Stimulated activated CD4-positive, alpha-beta T cell treated with anti-CD3 and anti-CD28 coated beads, Interleukin-12 subunit alpha, Interleukin-12 subunit beta, amount 100 ng/mL, for 48 hours (primary cell): ENCODE measurements around the gene DIRAS3.
"Not testable (repeated sequence)": the region's sequence is repeated elsewhere in the genome, so short reads cannot be mapped to it uniquely, and the experiment has no call there.

Experiments used
- DNase-seq, 3 donors: peaks; one replicate each; pipeline ENCODE4 v3.0.0-alpha.2; 2020; ENCODE audit warnings: low read depth in 2 of 3, low spot score in 1 of 3

The DIRAS3 gene

GRCh38 chr1:68024635-68025338 lies 25.6 kb downstream of the DIRAS3 start:
- DNase-seq = no peak

GRCh38 chr1:68016381-68016780 lies 34.0 kb downstream of the DIRAS3 start:
- no peak for DNase-seq

DNA sequence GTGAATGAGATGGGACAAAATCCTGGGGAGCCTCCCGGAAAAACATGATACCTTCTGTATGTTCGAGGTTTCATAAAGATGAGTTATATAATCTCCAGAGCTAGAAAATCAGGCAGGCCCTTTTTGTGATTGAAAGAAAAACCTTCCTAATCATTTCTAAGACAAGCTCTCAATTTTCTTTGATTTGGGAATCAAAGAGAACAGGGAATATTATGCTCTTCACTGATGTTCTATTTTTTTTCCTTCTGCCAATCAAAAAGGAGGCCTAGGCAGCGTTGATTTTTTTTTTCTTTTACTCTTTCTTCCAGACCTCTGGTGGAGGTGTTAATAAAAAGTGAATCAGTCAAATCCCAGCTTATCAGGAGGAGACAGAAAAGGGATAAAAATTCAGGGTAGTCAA lies 34.5 kb downstream of the DIRAS3 start:
- DNase-seq = no peak

- no peak for DNase-seq
These were observed 35.1 kb downstream of the DIRAS3 start for GRCh38 chr1:68015369-68015768.

DNA sequence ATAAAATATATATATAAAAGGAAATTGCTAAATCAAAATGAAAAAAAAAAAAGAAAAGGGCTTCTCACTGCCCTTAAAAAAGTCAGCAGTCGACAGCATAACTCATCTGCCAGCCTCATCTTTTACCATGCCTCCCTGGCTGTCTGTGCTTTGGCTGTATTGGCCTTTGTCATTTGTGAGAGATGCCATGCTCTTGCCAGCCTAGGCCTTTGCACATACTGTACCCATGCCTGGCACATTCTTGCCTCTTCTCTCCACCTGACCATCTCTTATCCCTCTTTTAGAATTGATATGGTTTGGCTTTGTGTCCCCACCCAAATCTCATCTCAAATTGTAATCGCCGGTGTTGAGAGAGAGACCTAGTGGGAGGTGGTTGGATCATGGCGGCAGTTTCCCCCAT lies 37.1 kb downstream of the DIRAS3 start:
- no peak for DNase-seq

DNA sequence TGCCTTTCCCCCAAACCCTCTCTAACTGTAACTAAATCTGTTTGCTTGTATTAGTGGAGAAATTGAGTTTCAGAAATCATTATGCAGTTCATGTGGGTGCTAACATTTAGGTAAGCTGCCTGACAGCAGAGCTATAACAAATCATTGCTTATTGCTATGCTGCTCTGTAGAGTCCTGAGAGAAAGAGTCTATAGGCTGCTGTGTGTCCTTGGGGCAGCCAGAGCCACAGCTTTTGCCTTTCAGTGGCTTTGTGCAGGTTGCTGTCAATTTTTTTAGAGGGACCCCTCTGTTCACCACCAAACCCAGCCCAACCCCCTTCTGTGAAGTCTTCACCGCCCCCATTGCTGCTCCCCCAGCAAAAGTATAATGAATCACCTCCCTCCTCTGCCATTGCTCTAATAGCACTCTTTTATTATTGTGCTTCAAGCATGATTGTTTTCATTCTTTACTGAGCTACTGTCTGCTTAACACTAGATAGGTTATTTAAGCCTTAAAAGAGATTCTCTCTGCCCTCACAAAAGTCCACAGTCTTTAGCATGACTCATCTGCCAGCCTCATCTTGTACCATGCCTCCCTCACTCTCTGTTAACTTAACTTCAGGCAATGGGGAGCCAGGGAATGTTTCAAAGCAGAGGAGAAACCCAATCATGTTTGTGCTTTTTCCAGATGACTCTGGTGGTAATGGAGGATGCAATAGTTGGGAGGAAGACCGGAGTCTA lies 38.6 kb downstream of the DIRAS3 start:
- DNase-seq = no peak

GRCh38 chr1:68010543-68010942 lies 39.9 kb downstream of the DIRAS3 start:
- no peak for DNase-seq

DNA sequence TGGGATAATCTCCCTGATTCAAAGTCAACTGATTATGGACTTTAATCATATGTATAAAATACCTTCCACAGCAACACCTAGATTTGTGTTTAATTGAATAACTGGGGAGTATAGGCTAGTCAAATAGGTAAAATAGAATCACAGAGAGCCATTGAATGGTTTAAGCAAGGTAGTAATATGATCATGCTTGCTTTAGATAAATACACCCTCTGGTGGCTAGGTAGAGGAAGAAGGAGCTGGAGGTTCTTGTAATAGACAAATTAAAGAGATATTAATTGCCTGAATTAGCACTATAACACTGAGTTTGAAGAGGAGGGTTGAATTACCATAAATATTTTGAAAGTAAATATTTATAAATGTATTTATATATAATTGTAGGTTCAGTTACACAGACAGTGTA lies 40.3 kb downstream of the DIRAS3 start:
- DNase-seq = no peak

- not testable (repeated sequence) for DNase-seq
These were observed 46.8 kb downstream of the DIRAS3 start for GRCh38 chr1:68003626-68004025.

DNA sequence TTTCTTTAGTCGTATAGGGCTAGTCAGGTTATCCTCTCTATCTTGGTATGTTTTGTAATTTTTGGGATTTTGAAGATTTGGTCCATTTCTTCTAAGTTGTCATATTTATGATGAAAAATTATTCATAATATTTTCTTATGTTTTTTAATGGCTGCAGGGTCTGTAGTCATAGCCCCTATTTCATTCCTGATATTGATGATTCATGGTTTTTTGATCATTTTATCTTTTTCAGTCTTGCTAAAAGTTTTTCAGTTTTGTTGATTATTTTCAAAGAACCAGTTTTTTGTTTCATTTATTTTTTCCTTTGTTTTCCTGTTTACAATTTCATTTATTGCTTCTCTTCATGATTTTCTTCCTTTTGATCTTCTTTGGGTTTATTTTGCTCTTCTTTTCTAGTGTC lies 50.2 kb downstream of the DIRAS3 start:
- DNase-seq = no peak

DNA sequence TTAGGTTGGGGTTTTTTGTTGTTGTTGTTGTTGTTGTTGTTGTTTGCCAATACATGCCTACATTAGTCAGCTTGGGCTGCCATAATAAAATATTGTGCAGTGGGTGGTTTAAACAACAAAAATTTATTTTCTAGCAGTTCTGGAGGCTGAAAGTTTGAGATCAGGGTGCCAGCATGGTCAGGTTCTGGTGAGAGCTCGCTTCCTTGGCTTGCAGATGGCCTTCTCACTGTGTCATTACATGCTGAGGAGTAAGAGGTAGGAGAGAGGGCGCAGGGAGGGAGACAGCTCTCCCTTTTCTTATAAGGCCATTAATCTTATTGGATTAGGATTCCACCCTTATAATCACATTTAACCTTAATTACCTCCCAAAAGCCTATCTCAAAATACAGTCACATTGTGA lies 52.7 kb downstream of the DIRAS3 start:
- DNase-seq = no peak
